ENCODE measurements around the gene MYLIP.

MYLIP gene

DNA sequence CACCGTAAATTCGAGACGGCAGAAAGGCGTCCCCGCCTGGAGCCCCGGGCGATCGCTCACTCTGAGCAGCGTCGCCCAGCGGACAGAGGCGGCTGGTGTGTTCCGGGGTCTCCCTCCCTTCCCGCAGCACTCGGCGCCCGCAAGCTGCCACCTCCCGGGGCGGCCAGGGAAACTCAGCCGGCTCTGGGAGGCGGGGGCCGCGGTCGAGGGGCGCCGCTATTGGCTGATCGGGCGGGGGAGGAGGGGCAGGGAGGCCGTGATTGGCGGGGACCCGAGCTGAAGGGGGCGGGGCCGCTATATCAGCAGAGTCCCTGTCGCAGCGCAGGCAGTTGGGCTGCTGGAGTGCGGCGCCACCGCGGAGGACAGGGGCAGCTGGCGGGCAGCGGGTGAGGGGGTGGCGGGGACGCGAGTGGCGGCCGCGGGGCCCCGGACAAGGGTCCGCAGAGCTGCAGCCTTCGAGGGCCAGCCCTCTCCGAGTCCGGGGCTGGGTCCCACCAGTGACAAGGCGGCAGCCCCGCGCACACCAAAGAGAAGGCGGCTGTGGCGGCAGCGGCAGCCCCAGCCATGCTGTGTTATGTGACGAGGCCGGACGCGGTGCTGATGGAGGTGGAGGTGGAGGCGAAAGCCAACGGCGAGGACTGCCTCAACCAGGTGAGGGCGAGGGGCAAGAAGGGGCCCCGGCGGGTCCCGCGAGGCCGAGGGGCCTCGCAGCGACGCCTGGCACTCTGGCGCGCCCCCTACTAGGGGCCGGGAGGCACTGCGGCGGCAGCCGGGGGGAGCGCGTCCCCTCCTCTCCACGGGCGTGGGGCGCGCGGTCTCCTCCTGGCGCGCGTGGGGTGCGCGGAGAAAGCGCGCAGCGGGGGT, at the start of gene MYLIP:
MYLIP (plus strand) TSS at position 328 of the 864 bp plus-strand sequence; CDS start at position 565, 237 bp downstream.
- peak; percentile 94 for FAIRE-seq

DNA sequence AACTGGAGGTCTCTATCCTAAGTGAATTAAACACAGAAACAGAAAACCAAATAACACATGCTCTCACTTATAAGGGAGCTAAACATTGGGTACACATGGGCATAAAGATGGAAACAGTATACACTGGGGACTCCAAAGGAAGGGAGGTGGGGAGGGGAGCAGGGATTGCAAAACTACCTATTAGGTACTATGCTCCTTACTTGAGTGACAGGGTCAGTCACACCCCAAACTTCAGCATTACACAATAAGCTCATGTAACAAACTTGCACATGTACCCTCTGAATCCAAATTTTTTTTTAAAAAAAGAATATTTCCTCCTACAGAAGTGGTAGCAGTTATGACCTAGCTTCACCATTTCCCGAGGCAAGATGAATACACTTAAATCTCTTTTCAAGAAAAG, 49.5 kb upstream of the MYLIP start:
- FAIRE-seq (no peak), DNase-seq (ENCODE audit: insufficient read length, low spot score) (no peak)

More for the DNA sequence above, at the start of gene MYLIP:
- DNase-seq (ENCODE audit: insufficient read length, low spot score) = peak; percentile 92

GRCh38 chr6:16080204-16080603, 48.7 kb upstream of the MYLIP start:
- FAIRE-seq = no peak
- DNase-seq (ENCODE audit: insufficient read length, low spot score) = no peak

GRCh38 chr6:16081326-16081725, 47.6 kb upstream of the MYLIP start:
- no peak for DNase-seq (ENCODE audit: insufficient read length, low spot score)
- FAIRE-seq = no peak

DNA sequence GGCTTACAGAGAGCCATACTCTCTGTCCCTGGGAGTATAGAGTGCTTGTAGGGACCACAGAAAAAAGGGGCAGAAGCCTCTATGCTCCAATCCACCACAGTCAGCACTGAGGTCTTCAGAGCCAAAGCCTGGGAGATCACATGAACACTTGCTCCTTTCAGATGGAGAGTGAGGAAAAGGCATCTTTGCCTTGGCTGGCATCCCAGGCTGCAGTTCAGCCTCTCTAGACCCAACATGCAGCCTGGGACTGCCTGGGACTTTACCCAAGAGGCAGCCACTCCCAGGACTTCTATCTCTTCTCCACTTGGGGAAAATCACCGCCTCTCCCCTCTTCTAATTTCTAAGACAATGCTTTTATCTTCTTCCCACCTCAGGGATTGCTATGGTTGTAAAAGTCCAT, 46.5 kb upstream of the MYLIP start:
- DNase-seq (ENCODE audit: insufficient read length, low spot score) (no peak), FAIRE-seq (no peak)

- DNase-seq (ENCODE audit: insufficient read length, low spot score) = no peak
- no peak for FAIRE-seq
Measured at GRCh38 chr6:16086965-16087364, 41.9 kb upstream of the MYLIP start.

- FAIRE-seq = no peak
- no peak for DNase-seq (ENCODE audit: insufficient read length, low spot score)
Measured at GRCh38 chr6:16087386-16087785, 41.5 kb upstream of the MYLIP start.

DNA sequence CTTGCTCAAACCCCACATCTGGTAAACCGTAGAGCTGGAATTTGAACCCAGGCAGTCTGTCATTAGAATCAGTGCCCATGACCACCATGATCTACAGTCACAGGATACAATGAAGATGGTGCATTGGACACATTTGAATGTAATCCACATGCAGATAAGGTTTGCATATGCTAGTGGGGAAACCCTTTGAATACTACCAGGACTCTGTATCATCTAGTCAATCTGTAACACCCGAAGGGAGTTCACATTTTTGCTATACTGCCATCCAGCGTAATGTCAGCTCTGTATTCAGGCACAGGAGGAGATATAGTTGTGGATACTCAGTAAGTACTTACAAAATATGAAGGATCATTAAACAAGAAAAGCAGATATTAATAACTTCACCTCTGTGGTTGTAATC, 40.5 kb upstream of the MYLIP start:
- no peak for DNase-seq (ENCODE audit: insufficient read length, low spot score)
- peak; percentile 69 for FAIRE-seq

- DNase-seq (ENCODE audit: insufficient read length, low spot score) (no peak), FAIRE-seq (no peak)
Measured at GRCh38 chr6:16089232-16090062, 39.4 kb upstream of the MYLIP start.

- no peak for DNase-seq (ENCODE audit: insufficient read length, low spot score)
- FAIRE-seq = no peak
Measured at GRCh38 chr6:16090452-16090851, 38.4 kb upstream of the MYLIP start.

DNA sequence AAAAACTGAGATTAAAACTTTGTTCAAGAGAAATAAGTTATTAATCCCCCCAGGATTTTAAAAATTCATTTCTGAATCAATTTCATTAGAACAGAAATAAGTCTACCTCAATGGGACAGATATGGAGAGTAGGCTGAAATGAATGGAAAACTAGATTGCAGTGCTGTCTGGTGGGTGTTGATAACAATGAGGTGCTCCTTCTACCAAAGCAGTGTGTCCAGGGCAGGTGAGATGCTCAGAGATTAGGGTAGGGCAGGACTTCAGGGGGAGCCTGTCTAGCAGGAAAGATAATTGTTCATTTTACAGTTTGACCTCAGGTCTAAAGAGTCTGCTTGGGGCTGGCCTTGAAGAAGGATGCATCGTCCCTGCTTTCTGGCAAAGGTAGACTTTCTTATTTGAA, 38.0 kb upstream of the MYLIP start:
- DNase-seq (ENCODE audit: insufficient read length, low spot score) = no peak
- FAIRE-seq = no peak

DNA sequence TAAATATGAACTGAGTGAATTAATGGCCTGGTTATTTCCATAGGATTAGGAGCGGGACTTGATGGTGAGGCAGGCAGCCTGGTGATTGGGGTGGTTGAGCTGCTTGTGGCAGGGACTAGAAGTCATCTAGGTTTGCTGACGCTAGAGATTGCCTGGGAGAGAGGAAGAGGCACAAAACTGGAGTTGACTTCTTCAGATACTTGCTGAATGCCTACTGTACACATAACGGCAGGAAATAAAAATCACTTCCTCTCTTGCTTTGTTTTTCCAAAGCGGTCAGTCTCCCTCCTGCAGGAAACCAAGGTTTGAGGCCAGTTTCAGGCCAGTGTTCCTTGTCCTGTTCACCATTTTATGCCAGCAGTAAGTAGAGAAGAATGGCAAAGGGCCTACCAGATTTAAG, 36.7 kb upstream of the MYLIP start:
- no peak for DNase-seq (ENCODE audit: insufficient read length, low spot score)
- no peak for FAIRE-seq

GRCh38 chr6:16092990-16093389, 35.9 kb upstream of the MYLIP start:
- no peak for FAIRE-seq
- no peak for DNase-seq (ENCODE audit: insufficient read length, low spot score)

- DNase-seq (ENCODE audit: insufficient read length, low spot score) (no peak), FAIRE-seq (no peak)
Measured at GRCh38 chr6:16095180-16095579, 33.7 kb upstream of the MYLIP start.

- DNase-seq (ENCODE audit: insufficient read length, low spot score) (no peak), FAIRE-seq (no peak)
Measured at GRCh38 chr6:16097382-16098171, 31.3 kb upstream of the MYLIP start.

- FAIRE-seq (no peak), DNase-seq (ENCODE audit: insufficient read length, low spot score) (no peak)
Measured at GRCh38 chr6:16098211-16098610, 30.7 kb upstream of the MYLIP start.

DNA sequence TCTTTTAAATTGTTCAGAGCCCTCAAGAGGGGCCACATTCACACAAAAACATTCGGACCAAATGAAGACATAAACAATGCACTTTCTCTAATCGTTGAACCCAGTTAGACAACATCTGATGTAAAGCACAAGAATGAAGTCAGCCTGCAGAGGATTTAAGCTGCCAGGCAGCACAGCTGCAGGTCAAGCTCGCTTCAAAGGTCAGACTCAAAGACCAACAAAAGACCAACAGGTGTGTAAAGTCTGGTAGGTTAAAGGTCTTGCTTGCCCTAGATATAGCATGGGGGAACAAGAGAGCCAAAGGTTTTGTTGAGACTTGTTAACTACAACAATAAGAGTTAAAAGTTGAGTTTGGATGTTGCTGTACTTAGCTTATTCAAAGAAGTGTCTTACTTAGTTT, 26.7 kb upstream of the MYLIP start:
- no peak for FAIRE-seq
- no peak for DNase-seq (ENCODE audit: insufficient read length, low spot score)

DNA sequence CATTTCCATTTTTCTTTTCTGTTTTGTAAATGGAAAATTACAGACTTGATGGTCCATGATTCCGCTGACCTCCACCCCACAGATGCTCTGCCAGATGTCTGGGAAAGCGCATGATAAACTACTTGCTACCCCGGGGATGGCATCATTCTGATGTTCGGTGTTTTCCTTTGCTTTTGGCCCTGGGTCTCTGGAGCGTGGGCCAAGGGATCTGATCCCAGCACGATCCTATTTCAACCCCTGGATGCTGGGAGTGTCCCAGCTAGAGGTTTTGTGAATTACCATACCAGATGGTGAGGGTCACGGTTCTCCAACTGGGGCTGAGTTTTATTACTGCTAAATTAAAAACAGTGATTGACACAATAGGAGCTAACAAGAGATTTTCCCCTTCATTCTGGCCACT, 25.2 kb upstream of the MYLIP start:
- DNase-seq (ENCODE audit: insufficient read length, low spot score) (no peak), FAIRE-seq (no peak)

- FAIRE-seq (no peak), DNase-seq (ENCODE audit: insufficient read length, low spot score) (no peak)
Measured at GRCh38 chr6:16104624-16105433, 24.1 kb upstream of the MYLIP start.

- DNase-seq (ENCODE audit: insufficient read length, low spot score) = no peak
- no peak for FAIRE-seq
Measured at GRCh38 chr6:16105854-16106253, 23.0 kb upstream of the MYLIP start.
